GM19035 (cell line): ENCODE measurements around the gene LRRC32.
"Not testable (repeated sequence)": the region's sequence is repeated elsewhere in the genome, so short reads cannot be mapped to it uniquely, and the experiment has no call there.

Experiments
- ATAC-seq: cut with Tn5 transposase; IDR thresholded peaks from one replicate; pipeline ENCODE4 v1.9.1; 2021; ENCODE audit not compliant: unreplicated experiment

The LRRC32 gene

GRCh38 chr11:76630600-76631281 lies 39.8 kb downstream of the LRRC32 start:
- no peak for ATAC-seq

- ATAC-seq = no peak
Observed at GRCh38 chr11:76629853-76630599, 40.5 kb downstream of the LRRC32 start.

DNA sequence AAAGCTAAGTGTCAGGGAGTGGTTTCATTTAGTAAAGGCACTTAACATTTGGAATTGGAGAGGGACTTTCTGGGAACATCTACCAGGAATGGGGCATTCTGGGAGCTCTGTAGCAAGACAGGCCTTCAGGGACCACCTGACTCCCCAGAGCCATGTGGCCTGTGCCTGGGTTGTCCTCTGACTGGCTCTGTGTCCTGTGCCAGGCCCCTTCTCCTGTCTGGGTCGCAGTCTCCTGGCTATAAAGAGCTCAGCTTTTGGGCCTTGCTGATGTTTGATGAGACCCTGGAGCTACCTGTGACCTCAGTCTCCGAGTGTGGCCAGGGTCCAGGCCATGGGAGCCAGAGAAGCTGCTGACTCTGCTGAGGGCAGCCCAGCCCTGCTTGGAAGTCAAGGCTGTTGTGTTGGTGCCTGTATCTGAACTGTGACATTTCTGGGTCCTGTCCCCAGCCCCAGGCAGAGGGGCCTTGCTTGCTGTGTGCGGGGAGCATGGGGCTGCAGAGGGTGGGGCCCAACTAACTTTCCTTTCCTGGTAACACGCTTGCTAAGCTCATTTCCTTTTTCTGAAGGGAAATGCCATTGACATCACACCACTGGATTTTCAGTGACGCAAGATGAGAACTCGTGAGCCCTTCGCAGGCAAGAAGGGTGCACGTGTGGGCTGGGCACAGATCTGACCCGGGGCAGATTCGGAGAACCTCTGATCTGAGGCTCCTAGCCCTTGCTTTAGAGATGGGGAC lies 41.3 kb downstream of the LRRC32 start:
- no peak for ATAC-seq

DNA sequence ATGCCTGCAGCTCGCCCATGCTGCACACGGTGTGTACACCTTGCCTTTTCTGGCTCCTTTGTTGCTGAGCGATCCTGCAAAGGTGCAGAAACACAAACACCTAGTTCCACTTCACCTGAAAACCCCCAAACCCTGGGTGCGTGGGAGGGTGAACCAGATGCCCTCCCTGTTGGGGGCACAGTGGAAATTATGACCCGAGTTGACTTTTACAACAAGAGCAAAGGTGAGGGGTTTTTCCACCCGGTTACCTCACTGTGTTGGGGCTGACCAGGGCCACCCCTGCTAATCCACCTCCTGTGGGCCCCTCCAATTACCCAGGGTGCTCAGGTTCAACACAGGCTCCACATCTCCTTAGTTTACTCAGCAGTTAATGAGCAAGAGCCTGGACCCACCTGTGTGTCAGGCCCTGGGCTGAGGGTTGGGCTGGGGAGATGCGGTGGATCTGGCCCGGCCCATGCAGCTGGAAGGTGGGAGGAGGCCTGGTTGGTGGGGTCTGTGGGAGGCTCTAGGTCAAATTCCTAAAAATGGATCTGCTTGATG lies 42.1 kb downstream of the LRRC32 start:
- no peak for ATAC-seq

GRCh38 chr11:76627606-76628005 lies 42.9 kb downstream of the LRRC32 start:
- no peak for ATAC-seq

DNA sequence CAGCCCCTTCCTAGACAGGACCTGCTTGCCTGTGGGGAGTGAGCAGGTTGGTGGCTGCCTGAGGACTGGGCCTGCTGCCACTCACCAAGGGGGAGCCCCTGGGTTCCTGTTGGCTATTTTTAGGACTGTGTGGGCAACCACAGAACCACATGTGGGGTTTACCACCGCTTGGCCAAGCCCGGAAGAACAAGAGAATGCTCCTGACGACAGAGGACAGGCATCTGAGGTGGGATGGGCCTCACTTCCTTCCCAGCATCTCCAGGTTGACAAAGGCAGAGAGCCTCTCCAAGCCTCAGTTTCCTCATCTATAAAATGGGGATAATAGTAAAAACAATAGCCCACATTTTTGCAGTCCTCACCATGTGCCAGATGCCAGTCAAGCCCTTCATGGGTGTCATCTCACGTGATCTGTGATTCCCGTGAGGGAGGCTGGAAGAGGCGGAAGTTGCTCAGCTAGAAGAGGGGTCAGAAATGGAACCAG lies 43.6 kb downstream of the LRRC32 start:
- peak; percentile 86 for ATAC-seq

GRCh38 chr11:76626266-76626665 lies 44.3 kb downstream of the LRRC32 start:
- ATAC-seq = no peak

- no peak for ATAC-seq
Observed at GRCh38 chr11:76625472-76626186, 44.9 kb downstream of the LRRC32 start.

DNA sequence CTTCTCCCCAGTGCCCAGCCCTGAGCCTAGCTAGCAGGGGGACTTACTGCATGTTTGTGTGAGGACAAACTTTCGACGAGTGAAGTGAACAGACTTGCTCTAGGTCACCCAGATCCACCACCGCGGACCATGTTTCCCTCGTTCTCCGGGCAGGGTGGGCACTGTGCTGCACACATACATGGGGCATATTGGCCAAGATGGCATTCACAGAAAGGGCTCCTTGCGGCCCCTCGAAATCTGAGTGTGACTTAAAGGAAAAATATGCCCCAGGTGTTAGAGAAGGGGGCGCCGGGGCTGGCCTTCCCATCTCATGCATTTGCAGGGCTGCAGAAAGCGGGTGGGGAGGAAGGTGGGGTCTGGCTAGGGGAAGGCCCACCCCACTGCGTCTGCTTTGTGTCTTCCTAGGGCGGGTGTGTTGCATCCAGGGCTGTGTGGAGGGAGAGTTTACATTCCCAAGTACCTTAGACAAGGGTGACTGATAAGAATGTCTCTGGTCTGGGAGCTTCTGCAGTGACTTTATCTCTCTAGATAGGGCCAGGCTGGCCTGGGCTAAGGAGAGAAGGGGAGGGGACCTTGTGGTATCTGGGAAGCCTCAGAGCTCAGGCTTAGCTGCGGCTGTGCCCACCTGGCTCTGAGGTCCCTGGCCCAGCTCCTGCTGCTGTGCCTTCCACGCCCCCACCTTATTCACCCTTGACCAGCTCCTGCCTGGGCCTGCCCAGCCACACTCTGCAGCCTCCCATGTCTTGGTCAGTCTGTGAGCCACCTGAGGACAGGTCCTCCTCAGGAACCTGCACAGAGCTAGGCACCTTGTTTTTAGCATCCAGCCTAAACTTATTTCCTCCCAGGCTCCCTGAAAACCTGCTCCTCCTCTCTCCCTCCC lies 45.8 kb downstream of the LRRC32 start:
- ATAC-seq = no peak

DNA sequence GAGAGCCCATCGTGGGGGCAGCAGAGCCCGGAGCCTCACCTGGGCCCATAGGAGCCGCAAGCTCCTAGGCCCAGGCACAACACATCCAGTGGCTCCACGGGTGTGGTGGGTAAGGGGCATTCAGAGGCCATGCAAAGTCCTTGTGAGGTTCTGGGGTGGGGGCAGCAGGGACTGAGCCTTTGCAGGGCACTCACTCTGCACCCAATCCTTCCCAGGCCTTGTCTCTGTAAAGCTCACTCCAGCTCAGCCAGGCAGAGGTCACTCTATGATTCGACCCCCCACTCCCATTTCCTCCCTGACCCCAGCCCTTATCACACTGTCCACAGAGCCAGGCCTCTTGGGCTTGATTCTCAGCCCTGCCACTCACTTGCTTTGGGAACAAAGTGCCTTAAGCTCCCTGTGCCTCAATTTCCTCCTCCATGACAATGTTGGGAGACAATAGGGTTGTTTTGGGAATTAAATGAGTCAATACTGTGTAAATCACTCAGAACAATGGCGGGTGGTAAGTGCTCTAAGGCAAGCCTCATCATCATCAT lies 46.6 kb downstream of the LRRC32 start:
- no peak for ATAC-seq

- no peak for ATAC-seq
Observed at GRCh38 chr11:76623171-76623883, 47.2 kb downstream of the LRRC32 start.

DNA sequence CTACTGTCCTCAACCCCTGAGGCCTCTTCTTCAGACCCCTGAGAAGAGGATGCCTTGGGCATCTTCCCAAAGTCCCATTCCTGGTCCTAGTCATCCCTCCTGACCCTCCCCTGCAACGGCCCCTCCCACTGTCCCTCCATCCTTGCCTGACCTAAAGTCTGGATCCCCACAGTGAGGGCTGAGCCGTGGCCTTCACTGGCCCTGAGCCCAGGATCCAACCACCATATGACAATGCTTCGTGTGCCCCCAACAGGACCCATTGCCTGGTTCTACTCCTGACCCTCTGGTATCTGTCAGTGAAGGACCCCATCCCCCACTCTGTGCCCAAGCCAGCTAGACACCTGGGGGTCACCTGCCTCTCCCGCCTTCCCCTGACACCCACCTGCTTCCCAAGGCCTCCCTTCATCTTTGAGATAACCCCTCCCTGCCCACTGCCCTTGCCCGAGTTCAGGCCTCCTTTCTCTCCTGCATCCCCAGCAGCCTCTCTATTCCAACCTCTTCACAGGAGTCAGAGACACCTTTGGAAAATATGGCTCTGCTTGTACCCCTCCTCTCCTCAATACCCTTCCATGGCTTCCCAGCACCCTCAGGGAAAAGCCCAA lies 48.0 kb downstream of the LRRC32 start:
- ATAC-seq = no peak

GRCh38 chr11:76621868-76622267 lies 48.7 kb downstream of the LRRC32 start:
- no peak for ATAC-seq

DNA sequence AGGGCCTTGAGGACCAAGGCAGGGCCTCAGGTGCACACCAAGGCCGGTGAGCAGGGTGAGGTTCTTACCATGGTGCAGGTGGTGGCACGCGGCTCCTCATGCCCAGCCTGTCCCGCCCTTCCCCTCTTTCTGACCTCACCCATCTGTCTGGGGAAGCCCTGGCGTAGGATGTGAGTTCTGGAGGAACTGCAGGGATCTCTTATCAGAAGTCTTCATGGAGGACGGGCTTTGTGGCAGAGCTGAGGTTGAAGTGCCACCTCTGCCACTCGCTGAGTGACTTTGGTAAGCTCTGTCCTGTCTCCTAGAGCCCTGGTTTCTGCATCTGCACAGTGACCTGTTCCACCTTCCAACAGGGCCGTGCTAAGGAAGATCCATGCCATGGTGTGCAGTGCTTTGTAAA lies 49.1 kb downstream of the LRRC32 start:
- ATAC-seq = no peak

DNA sequence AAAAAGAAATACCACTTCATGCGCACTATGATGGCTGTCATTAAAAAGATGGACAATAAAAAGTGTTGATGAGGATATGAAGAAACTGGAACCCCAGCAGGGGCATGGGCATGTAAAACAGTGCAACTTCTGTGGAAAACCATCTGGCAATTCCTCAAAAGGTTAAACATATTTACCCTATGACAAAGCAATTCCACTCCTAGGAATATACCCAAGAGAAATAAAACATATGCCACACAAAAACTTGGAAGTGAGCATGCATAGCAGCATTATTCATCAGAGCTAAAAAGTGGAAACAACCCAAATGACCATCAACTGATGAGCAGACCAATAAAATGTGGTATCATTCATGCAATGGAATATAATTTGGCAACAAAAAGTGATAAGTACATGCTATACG lies 50.1 kb downstream of the LRRC32 start:
- no peak for ATAC-seq

DNA sequence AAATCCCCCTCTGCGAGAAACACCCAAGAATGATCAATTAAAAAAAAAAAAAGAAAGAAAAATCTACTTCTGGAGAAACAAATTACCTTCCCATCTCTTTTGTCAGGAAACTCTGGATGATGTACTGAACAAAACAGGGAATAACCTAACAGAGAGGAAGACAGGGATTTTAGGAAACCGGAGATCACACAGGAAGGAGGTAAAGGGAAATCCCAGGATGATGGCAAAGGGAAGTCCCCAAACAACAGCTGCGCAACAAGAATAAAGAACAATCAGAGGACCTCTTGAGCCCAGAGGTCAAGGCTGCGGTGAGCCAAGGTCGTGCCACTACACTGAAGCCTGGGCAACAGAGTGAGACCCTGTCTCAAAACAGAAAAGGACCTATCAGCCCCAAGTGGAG lies 50.7 kb downstream of the LRRC32 start:
- ATAC-seq = not testable (repeated sequence)

DNA sequence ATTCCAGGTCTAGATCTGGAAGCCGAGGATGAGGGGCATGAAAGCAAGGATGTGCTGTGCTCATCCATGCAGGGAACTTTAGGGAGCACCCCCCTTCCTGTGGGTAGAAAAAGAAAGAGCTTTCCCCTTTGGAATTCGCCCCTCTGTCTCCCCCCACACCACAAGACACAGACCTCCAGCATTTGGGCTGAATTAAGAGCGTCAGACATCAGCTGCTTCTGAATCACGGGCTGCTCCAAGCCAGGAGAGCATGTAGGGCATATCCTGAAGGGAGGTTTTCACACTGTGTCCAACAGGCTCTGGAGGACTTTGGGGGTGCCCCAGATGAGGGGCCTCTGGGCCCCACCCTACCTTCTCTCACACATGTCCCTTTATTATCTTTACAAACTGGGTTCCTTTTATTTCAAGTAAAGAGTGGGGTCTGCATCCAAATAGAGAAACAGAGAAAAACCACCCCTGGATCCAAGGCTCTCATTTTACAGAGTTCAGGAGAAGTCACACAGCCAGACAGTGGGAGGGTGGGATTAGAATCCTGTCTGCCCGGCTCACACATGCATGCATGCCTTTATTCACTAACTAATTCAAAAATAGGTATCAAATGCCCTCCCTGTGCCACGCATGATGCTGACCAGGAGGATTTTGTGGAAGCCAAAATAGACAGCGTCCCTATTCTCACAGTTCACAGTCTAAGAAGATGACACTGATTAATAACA lies 52.8 kb downstream of the LRRC32 start:
- ATAC-seq = no peak
